Suppressor macrophage (primary cell): ENCODE measurements around the gene GCH1.
A peak's percentile ranks its signal among the peaks of the same experiment; 100 is the strongest.
"Not testable (repeated sequence)": the region's sequence is repeated elsewhere in the genome, so short reads cannot be mapped to it uniquely, and the experiment has no call there.

ENCODE experiments used
- DNase-seq, 4 experiments: peaks; one replicate each; pipeline ENCODE4 v3.0.0-alpha.2; 2020 to 2022

Gene GCH1

GRCh38 chr14:54908190-54908589 is 5.6 kb upstream of the GCH1 start:
- DNase-seq: no peak

- DNase-seq: no peak
Measured at GRCh38 chr14:54906075-54906474, 3.4 kb upstream of the GCH1 start.

- peak; percentile 67 to 84 (median 79) for DNase-seq
Measured at GRCh38 chr14:54902143-54902520, 494 bp downstream of the GCH1 start.

GRCh38 chr14:54901380-54902142 is 1.1 kb downstream of the GCH1 start:
- DNase-seq: peak in 1 of 4 experiments; percentile 3

- DNase-seq: no peak
Measured at GRCh38 chr14:54899573-54899972, 3.1 kb downstream of the GCH1 start.

GRCh38 chr14:54897809-54898555 is 4.6 kb downstream of the GCH1 start:
- DNase-seq: not testable (repeated sequence)

GRCh38 chr14:54895683-54896082 is 6.9 kb downstream of the GCH1 start:
- DNase-seq: no peak

GRCh38 chr14:54894995-54895394 is 7.6 kb downstream of the GCH1 start:
- peak in 3 of 4 experiments; percentile 5 to 31 (median 17) for DNase-seq

GRCh38 chr14:54893151-54893760 is 9.4 kb downstream of the GCH1 start:
- peak; percentile 55 to 70 (median 64) for DNase-seq

GRCh38 chr14:54891471-54892245 is 11.0 kb downstream of the GCH1 start:
- DNase-seq: no peak

- peak; percentile 40 to 77 (median 56) for DNase-seq
Measured at GRCh38 chr14:54890788-54891187, 11.8 kb downstream of the GCH1 start.

GRCh38 chr14:54889919-54890318 is 12.7 kb downstream of the GCH1 start:
- DNase-seq: no peak

- DNase-seq: no peak
Measured at GRCh38 chr14:54882521-54882920, 20.1 kb downstream of the GCH1 start.

- peak; percentile 15 to 54 (median 22) for DNase-seq
Measured at GRCh38 chr14:54881761-54882401, 20.7 kb downstream of the GCH1 start.

- DNase-seq: peak; percentile 34 to 57 (median 37)
Measured at GRCh38 chr14:54881235-54881760, 21.3 kb downstream of the GCH1 start.

GRCh38 chr14:54877703-54878021 is 25.0 kb downstream of the GCH1 start:
- DNase-seq: no peak

- DNase-seq: no peak
Measured at GRCh38 chr14:54877015-54877702, 25.5 kb downstream of the GCH1 start.

GRCh38 chr14:54875648-54876047 is 27.0 kb downstream of the GCH1 start:
- DNase-seq: not testable (repeated sequence)

GRCh38 chr14:54870154-54871090 is 32.2 kb downstream of the GCH1 start:
- not testable (repeated sequence) for DNase-seq

GRCh38 chr14:54867011-54867410 is 35.6 kb downstream of the GCH1 start:
- no peak for DNase-seq
